HepG2 (cell line): ENCODE results near the gene NAIF1. TPM values are rescaled to one million over a fixed set of nuclear protein-coding genes. Genes with fewer than 3 reads are reported as not detected.

Source experiments
- EEA1 ChIP-seq: sonication (generic); formaldehyde crosslinking; IDR thresholded peaks from 2 replicates; pipeline ENCODE4 v1.5.1; 2020; ENCODE audit warnings: mild to moderate bottlenecking, missing genetic modification reagents, borderline replicate concordance
- EP300 ChIP-seq, 3 experiments: sonication (generic) in 1 of 3; formaldehyde crosslinking in 1 of 3; IDR thresholded peaks; 2 replicates each; pipeline versions ENCODE4 v1.5.1 to v1.6.1; 2011 to 2020; ENCODE audit warnings: low read depth in 2 of 3, low read length in 2 of 3, borderline replicate concordance in 1 of 3, improper control_type of control experiment in 1 of 3, mild to moderate bottlenecking in 1 of 3, missing genetic modification reagents in 1 of 3, moderate library complexity in 1 of 3
- KLF13 ChIP-seq: sonication (generic); formaldehyde crosslinking; IDR thresholded peaks from 2 replicates; pipeline ENCODE4 v1.4.0; 2020; ENCODE audit warnings: mild to moderate bottlenecking, missing genetic modification reagents
- MAF1 ChIP-seq: sonication (generic); formaldehyde crosslinking; IDR thresholded peaks from 2 replicates; pipeline ENCODE4 v1.5.0; 2020; ENCODE audit warnings: missing genetic modification reagents, borderline replicate concordance
- MXI1 ChIP-seq: IDR thresholded peaks from 3 replicates; pipeline ENCODE4 v1.6.1; 2012; ENCODE audit warnings: low read depth, low read length, inconsistent platforms, borderline replicate concordance
- PCBP1 ChIP-seq: fragments of 200-400 bp; formaldehyde crosslinking; IDR thresholded peaks from 2 replicates; pipeline ENCODE4 v1.6.1; 2017; ENCODE audit warnings: mild to moderate bottlenecking, low read depth, low read length, borderline replicate concordance
- RBAK ChIP-seq: sonication (generic); formaldehyde crosslinking; IDR thresholded peaks from 2 replicates; pipeline ENCODE4 v1.5.1; 2020; ENCODE audit warnings: mild to moderate bottlenecking, missing genetic modification reagents
- REL ChIP-seq: sonication (generic); formaldehyde crosslinking; conservative IDR thresholded peaks from 2 replicates; pipeline ENCODE4 v1.8.0; 2022; ENCODE audit warnings: mild to moderate bottlenecking, missing genetic modification reagents, moderate library complexity
- REPIN1 ChIP-seq: sonication (generic); formaldehyde crosslinking; IDR thresholded peaks from 2 replicates; pipeline ENCODE4 v1.8.0; 2022; ENCODE audit warnings: missing genetic modification reagents, low read depth, mild to moderate bottlenecking, borderline replicate concordance
- REXO4 ChIP-seq: sonication (generic); formaldehyde crosslinking; IDR thresholded peaks from 2 replicates; pipeline ENCODE4 v1.8.0; 2022; ENCODE audit warnings: missing genetic modification reagents, mild to moderate bottlenecking, borderline replicate concordance
- RFXAP ChIP-seq: sonication (generic); formaldehyde crosslinking; IDR thresholded peaks from 2 replicates; pipeline ENCODE4 v1.4.0; 2020; ENCODE audit warnings: missing genetic modification reagents, borderline replicate concordance
- SALL1 ChIP-seq: sonication (generic); formaldehyde crosslinking; IDR thresholded peaks from 2 replicates; pipeline ENCODE4 v1.8.0; 2022; ENCODE audit warnings: mild to moderate bottlenecking, missing genetic modification reagents
- ZFP36 ChIP-seq: fragments of 150-350 bp; IDR thresholded peaks from 2 replicates; pipeline ENCODE4 v1.6.1; 2018; ENCODE audit warnings: borderline replicate concordance, low read length, low read depth; ENCODE audit not compliant: partially characterized antibody
- ZNF124 ChIP-seq: sonication (generic); formaldehyde crosslinking; IDR thresholded peaks from 2 replicates; pipeline ENCODE4 v1.4.0; 2020; ENCODE audit warnings: missing genetic modification reagents
- ZNF33B ChIP-seq: sonication (generic); formaldehyde crosslinking; IDR thresholded peaks from 2 replicates; pipeline ENCODE4 v1.5.1; 2020; ENCODE audit warnings: mild to moderate bottlenecking, missing genetic modification reagents
- ZNF382 ChIP-seq: sonication (generic); formaldehyde crosslinking; IDR thresholded peaks from 2 replicates; pipeline ENCODE4 v1.5.0; 2020; ENCODE audit warnings: missing genetic modification reagents, mild to moderate bottlenecking, borderline replicate concordance
- ZNF446 ChIP-seq: sonication (generic); formaldehyde crosslinking; IDR thresholded peaks from 2 replicates; pipeline ENCODE4 v1.5.0; 2020; ENCODE audit warnings: mild to moderate bottlenecking, missing genetic modification reagents
- ZNF564 ChIP-seq: sonication (generic); formaldehyde crosslinking; IDR thresholded peaks from 2 replicates; pipeline ENCODE4 v1.8.1; 2023; ENCODE audit warnings: mild to moderate bottlenecking, missing genetic modification reagents
- ZNF782 ChIP-seq: sonication (generic); formaldehyde crosslinking; IDR thresholded peaks from 2 replicates; pipeline ENCODE4 v1.4.0; 2020; ENCODE audit warnings: missing genetic modification reagents, mild to moderate bottlenecking, borderline replicate concordance
- polyA plus RNA-seq, 8 experiments: library from polyadenylated mRNA; depleted of rRNA in 3 of 8; stranded (reverse) in 7 of 8; unstranded in 1 of 8; fragments of >200 nt; fragmentation: Illumina TruSeq in 4 of 8; extraction: Trizol in 4 of 8; gene quantifications; 2 replicates each; pipeline versions ENCODE4 v1.2.1 to v1.2.3, GENCODE V29; 2011 to 2016; ENCODE audit warnings: low read depth in 4 of 8, missing spikeins in 1 of 8, mixed read lengths in 1 of 8; ENCODE audit not compliant: insufficient read depth in 1 of 8
- total RNA-seq, 5 experiments: library from RNA; depleted of rRNA; stranded (reverse); fragments of >200 nt; fragmentation: Illumina TruSeq; extraction: Trizol; gene quantifications; 2 replicates each; pipeline ENCODE4 v1.2.3, GENCODE V29; 2016; ENCODE audit warnings: low read depth in 1 of 5
- TF ChIP-seq, protein P1 (sequence below): sonication (generic); formaldehyde crosslinking; IDR thresholded peaks from 2 replicates; pipeline ENCODE4 v1.9.0; 2022; ENCODE audit warnings: missing genetic modification reagents, mild to moderate bottlenecking, borderline replicate concordance
- TF ChIP-seq, protein P2 (sequence below), 2 experiments: sonication (generic) in 1 of 2; formaldehyde crosslinking in 1 of 2; IDR thresholded peaks; 2 replicates each; pipeline versions ENCODE4 v1.4.0 to v1.6.1; 2018 to 2020; ENCODE audit warnings: missing genetic modification reagents in 2 of 2, borderline replicate concordance in 1 of 2, low read depth in 1 of 2, mild to moderate bottlenecking in 1 of 2, missing biosample characterization in 1 of 2
- TF ChIP-seq, protein P3 (sequence below): sonication (generic); formaldehyde crosslinking; IDR thresholded peaks from 2 replicates; pipeline ENCODE4 v1.5.1; 2020; ENCODE audit warnings: mild to moderate bottlenecking, missing genetic modification reagents, moderate library complexity

NAIF1 gene
- total and polyA plus RNA-seq, 2 of the 13 experiments (the other 11 are each of a cell fraction or from before 2014, with no cell fraction given): 6.0 to 6.9 TPM

DNA sequence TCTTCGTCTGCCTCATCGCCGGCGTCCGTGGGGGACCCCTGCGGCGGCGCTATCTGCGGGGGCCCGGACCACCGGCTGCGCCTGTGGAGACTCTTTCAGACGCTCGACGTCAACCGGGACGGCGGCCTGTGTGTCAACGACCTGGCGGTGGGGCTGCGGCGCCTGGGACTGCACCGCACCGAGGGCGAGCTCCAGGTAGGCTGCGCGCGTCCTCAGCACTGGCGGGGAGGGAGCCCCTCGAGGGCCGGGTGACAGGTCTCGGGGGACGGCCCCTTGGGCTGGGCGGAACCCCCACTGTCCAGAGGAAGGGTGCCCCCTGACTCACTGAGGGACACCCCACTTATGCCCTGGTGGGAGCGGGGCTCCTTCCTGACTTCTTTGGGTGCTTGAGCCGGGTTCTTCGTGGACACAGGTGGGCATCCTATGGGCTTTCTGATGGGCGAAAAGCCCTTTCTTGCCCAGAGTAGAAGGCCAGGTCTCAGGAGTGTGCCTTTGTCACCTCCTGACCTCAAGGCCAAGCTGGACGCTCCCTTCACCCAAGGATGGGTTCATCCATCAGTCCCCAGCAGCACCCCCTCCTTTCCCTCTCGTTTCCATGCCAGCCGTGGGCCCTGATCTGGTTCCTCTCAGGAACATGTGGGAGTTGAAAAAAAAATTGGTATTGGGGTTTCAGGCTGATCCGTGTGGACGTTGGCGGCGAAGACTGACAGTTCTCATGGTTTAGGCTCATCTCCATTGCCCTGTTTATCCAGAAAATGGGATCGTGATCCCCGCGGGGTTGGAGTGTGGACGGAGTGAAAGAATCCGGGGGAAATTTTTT is 1.5 kb upstream of the NAIF1 start (continued):
- TF ChIP-seq REXO4 (CRISPR knock-in tag): no peak
- TF ChIP-seq EP300 (IDR thresholded peaks at IDR 0.05; ENCODE audit: low read depth in 2 of 2, low read length in 2 of 2): no peak
- no peak for TF ChIP-seq EP300 (CRISPR knock-in tag; IDR thresholded peaks at IDR 0.05; ENCODE audit: borderline replicate concordance)
- TF ChIP-seq SALL1 (CRISPR knock-in tag): 0 out of 2 replicates have a peak, but pooled peaks have one; percentile 39
- 0 out of 3 replicates have a peak, but pooled peaks have one; percentile 13 for TF ChIP-seq MXI1
- no peak for TF ChIP-seq EEA1
- no peak for TF ChIP-seq RBAK (CRISPR knock-in tag)
- TF ChIP-seq RFXAP (CRISPR knock-in tag): no peak
- TF ChIP-seq ZFP36: no peak
- no peak for TF ChIP-seq ZNF382 (CRISPR knock-in tag)
- TF ChIP-seq, protein P1, sequence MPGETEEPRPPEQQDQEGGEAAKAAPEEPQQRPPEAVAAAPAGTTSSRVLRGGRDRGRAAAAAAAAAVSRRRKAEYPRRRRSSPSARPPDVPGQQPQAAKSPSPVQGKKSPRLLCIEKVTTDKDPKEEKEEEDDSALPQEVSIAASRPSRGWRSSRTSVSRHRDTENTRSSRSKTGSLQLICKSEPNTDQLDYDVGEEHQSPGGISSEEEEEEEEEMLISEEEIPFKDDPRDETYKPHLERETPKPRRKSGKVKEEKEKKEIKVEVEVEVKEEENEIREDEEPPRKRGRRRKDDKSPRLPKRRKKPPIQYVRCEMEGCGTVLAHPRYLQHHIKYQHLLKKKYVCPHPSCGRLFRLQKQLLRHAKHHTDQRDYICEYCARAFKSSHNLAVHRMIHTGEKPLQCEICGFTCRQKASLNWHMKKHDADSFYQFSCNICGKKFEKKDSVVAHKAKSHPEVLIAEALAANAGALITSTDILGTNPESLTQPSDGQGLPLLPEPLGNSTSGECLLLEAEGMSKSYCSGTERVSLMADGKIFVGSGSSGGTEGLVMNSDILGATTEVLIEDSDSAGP: peak; percentile 31; the same call in 1 of the 2 replicates
- no peak for TF ChIP-seq MAF1 (CRISPR knock-in tag)
- TF ChIP-seq REPIN1 (CRISPR knock-in tag): no peak
- no peak for TF ChIP-seq PCBP1
- TF ChIP-seq, protein P2, sequence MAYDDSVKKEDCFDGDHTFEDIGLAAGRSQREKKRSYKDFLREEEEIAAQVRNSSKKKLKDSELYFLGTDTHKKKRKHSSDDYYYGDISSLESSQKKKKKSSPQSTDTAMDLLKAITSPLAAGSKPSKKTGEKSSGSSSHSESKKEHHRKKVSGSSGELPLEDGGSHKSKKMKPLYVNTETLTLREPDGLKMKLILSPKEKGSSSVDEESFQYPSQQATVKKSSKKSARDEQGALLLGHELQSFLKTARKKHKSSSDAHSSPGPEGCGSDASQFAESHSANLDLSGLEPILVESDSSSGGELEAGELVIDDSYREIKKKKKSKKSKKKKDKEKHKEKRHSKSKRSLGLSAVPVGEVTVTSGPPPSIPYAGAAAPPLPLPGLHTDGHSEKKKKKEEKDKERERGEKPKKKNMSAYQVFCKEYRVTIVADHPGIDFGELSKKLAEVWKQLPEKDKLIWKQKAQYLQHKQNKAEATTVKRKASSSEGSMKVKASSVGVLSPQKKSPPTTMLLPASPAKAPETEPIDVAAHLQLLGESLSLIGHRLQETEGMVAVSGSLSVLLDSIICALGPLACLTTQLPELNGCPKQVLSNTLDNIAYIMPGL (CRISPR knock-in tag; IDR thresholded peaks at IDR 0.05; ENCODE audit: borderline replicate concordance in 1 of 2, low read depth in 1 of 2): no peak
- TF ChIP-seq ZNF446 (CRISPR knock-in tag): no peak
- TF ChIP-seq ZNF33B: no peak
- peak; percentile 94 for TF ChIP-seq ZNF564 (CRISPR knock-in tag)
- no peak for TF ChIP-seq REL
- TF ChIP-seq, protein P3, sequence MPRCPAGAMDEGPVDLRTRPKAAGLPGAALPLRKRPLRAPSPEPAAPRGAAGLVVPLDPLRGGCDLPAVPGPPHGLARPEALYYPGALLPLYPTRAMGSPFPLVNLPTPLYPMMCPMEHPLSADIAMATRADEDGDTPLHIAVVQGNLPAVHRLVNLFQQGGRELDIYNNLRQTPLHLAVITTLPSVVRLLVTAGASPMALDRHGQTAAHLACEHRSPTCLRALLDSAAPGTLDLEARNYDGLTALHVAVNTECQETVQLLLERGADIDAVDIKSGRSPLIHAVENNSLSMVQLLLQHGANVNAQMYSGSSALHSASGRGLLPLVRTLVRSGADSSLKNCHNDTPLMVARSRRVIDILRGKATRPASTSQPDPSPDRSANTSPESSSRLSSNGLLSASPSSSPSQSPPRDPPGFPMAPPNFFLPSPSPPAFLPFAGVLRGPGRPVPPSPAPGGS (CRISPR knock-in tag): no peak
- no peak for TF ChIP-seq ZNF782 (CRISPR knock-in tag)
- no peak for TF ChIP-seq ZNF124 (CRISPR knock-in tag)
- no peak for TF ChIP-seq KLF13 (CRISPR knock-in tag)
